ENCODE results near the gene TAS2R42.

DNA sequence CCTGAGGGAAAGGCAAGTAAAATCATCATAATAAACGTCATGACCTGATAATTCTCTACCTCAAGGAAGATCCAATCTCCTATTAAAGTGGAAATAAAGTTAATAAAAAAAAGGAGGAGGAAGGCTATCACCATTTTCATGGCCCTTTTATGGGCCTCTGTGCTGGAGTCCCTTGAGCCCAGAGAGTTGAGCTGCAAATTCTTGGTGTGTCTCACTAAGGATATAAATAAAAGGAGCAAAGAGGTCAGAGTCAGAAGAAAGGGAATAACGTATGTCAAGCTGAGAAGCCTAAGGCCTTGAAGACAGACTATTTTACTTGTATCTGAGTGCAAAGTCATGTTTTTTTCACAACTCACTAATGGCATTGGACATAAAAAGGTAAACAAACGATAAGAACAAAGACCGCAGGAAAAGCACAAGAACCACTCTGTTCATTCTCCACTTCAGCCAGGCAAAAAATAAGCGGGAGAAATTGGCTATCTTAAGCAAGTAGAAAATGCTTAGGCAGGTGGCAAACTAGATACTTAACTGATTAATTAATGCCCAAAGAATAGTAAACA is 27.8 kb downstream of the TAS2R42 start:
- TF ChIP-seq CTCF (conservative IDR thresholded peaks at IDR 0.05; ENCODE audit: low read length) (no peak), EZH2phosphoT487 (IDR thresholded peaks at IDR 0.05; ENCODE audit: borderline replicate concordance) (no peak)

Measured in Loucy (cell line).